ENCODE measurements around the gene ARHGEF28.

The ARHGEF28 gene

GRCh38 chr5:73968246-73968645 lies 342.2 kb downstream of the ARHGEF28 start:
- H3K4me3 ChIP-seq (ENCODE audit: insufficient read length, low read depth) = no peak overlapping the region
- H3K9ac ChIP-seq (ENCODE audit: insufficient read length, low read depth) = no peak overlapping the region
- TF ChIP-seq SUZ12 (IDR thresholded peaks at IDR 0.05; ENCODE audit: extremely low read depth, insufficient read depth, insufficient read length) = no peak
- TF ChIP-seq ZNF274 (IDR thresholded peaks at IDR 0.05; ENCODE audit: low read depth, low read length) = no peak
- TF ChIP-seq YY1 (IDR thresholded peaks at IDR 0.05; ENCODE audit: insufficient read depth, insufficient read length) = no peak
- no peaks in the 10 kb centered on the region for H3K36me3 ChIP-seq (ENCODE audit: insufficient read depth, insufficient read length, low read length)
- H3K27me3 ChIP-seq (ENCODE audit: insufficient read depth, insufficient read length) = no peaks in the 10 kb centered on the region
- no peak for DNase-seq (ENCODE audit: low read depth, low spot score)
- H3K9me3 ChIP-seq (ENCODE audit: insufficient read depth, low read length) = no peaks in the 10 kb centered on the region
- peaks cover 4% of the 10 kb centered on the region for H3K4me1 ChIP-seq (ENCODE audit: insufficient read depth, insufficient read length)

- Histone ChIP-seq H3K36me3 (ENCODE audit: insufficient read depth, insufficient read length, low read length) (no peaks in the 10 kb centered on the region), H3K4me3 (ENCODE audit: insufficient read length, low read depth) (no peak overlapping the region)
- DNase-seq (ENCODE audit: low read depth, low spot score) = no peak
These were observed 342.7 kb downstream of the ARHGEF28 start for GRCh38 chr5:73968729-73969128.

GRCh38 chr5:73969195-73970036 lies 343.4 kb downstream of the ARHGEF28 start:
- no peak for TF ChIP-seq YY1 (IDR thresholded peaks at IDR 0.05; ENCODE audit: insufficient read depth, insufficient read length)
- no peak for TF ChIP-seq ZNF274 (IDR thresholded peaks at IDR 0.05; ENCODE audit: low read depth, low read length)
- TF ChIP-seq SUZ12 (IDR thresholded peaks at IDR 0.05; ENCODE audit: extremely low read depth, insufficient read depth, insufficient read length) = no peak
- H3K4me1 ChIP-seq (ENCODE audit: insufficient read depth, insufficient read length) = peaks cover 4% of the 10 kb centered on the region
- H3K36me3 ChIP-seq (ENCODE audit: insufficient read depth, insufficient read length, low read length) = no peaks in the 10 kb centered on the region
- H3K9ac ChIP-seq (ENCODE audit: insufficient read length, low read depth) = no peak overlapping the region
- H3K9me3 ChIP-seq (ENCODE audit: insufficient read depth, low read length) = no peaks in the 10 kb centered on the region
- no peak overlapping the region for H3K4me3 ChIP-seq (ENCODE audit: insufficient read length, low read depth)
- no peaks in the 10 kb centered on the region for H3K27me3 ChIP-seq (ENCODE audit: insufficient read depth, insufficient read length)
- DNase-seq (ENCODE audit: low read depth, low spot score) = no peak

More at GRCh38 chr5:73968729-73969128, 342.7 kb downstream of the ARHGEF28 start:
- Histone ChIP-seq H3K9ac (ENCODE audit: insufficient read length, low read depth) (no peak overlapping the region), H3K4me1 (ENCODE audit: insufficient read depth, insufficient read length) (peaks cover 4% of the 10 kb centered on the region), H3K27me3 (ENCODE audit: insufficient read depth, insufficient read length) (no peaks in the 10 kb centered on the region), H3K9me3 (ENCODE audit: insufficient read depth, low read length) (no peaks in the 10 kb centered on the region)
- no peak for TF ChIP-seq ZNF274 (IDR thresholded peaks at IDR 0.05; ENCODE audit: low read depth, low read length)

- H3K27me3 ChIP-seq (ENCODE audit: insufficient read depth, insufficient read length) = no peaks in the 10 kb centered on the region
- H3K9ac ChIP-seq (ENCODE audit: insufficient read length, low read depth) = no peak overlapping the region
- H3K4me3 ChIP-seq (ENCODE audit: insufficient read length, low read depth) = no peak overlapping the region
- no peaks in the 10 kb centered on the region for H3K36me3 ChIP-seq (ENCODE audit: insufficient read depth, insufficient read length, low read length)
- no peak for TF ChIP-seq SUZ12 (IDR thresholded peaks at IDR 0.05; ENCODE audit: extremely low read depth, insufficient read depth, insufficient read length)
- TF ChIP-seq YY1 (IDR thresholded peaks at IDR 0.05; ENCODE audit: insufficient read depth, insufficient read length) = no peak
- TF ChIP-seq ZNF274 (IDR thresholded peaks at IDR 0.05; ENCODE audit: low read depth, low read length) = no peak
- H3K4me1 ChIP-seq (ENCODE audit: insufficient read depth, insufficient read length) = peaks cover 4% of the 10 kb centered on the region
- DNase-seq (ENCODE audit: low read depth, low spot score) = no peak
- H3K9me3 ChIP-seq (ENCODE audit: insufficient read depth, low read length) = no peaks in the 10 kb centered on the region
These were observed 345.3 kb downstream of the ARHGEF28 start for GRCh38 chr5:73971326-73971725.

- peaks cover 4% of the 10 kb centered on the region for H3K4me1 ChIP-seq (ENCODE audit: insufficient read depth, insufficient read length)
- H3K36me3 ChIP-seq (ENCODE audit: insufficient read depth, insufficient read length, low read length) = no peaks in the 10 kb centered on the region
- no peak for DNase-seq (ENCODE audit: low read depth, low spot score)
- no peak overlapping the region for H3K9ac ChIP-seq (ENCODE audit: insufficient read length, low read depth)
- no peak for TF ChIP-seq YY1 (IDR thresholded peaks at IDR 0.05; ENCODE audit: insufficient read depth, insufficient read length)
- no peak for TF ChIP-seq SUZ12 (IDR thresholded peaks at IDR 0.05; ENCODE audit: extremely low read depth, insufficient read depth, insufficient read length)
- no peak for TF ChIP-seq ZNF274 (IDR thresholded peaks at IDR 0.05; ENCODE audit: low read depth, low read length)
- no peak overlapping the region for H3K4me3 ChIP-seq (ENCODE audit: insufficient read length, low read depth)
- no peaks in the 10 kb centered on the region for H3K27me3 ChIP-seq (ENCODE audit: insufficient read depth, insufficient read length)
- no peaks in the 10 kb centered on the region for H3K9me3 ChIP-seq (ENCODE audit: insufficient read depth, low read length)
These were observed 347.1 kb downstream of the ARHGEF28 start for GRCh38 chr5:73973135-73973534.

GRCh38 chr5:73974871-73975360 lies 348.9 kb downstream of the ARHGEF28 start:
- H3K27me3 ChIP-seq (ENCODE audit: insufficient read depth, insufficient read length) = no peaks in the 10 kb centered on the region
- no peak overlapping the region for H3K4me3 ChIP-seq (ENCODE audit: insufficient read length, low read depth)
- no peak overlapping the region for H3K9ac ChIP-seq (ENCODE audit: insufficient read length, low read depth)
- no peak for DNase-seq (ENCODE audit: low read depth, low spot score)
- no peaks in the 10 kb centered on the region for H3K4me1 ChIP-seq (ENCODE audit: insufficient read depth, insufficient read length)
- no peaks in the 10 kb centered on the region for H3K9me3 ChIP-seq (ENCODE audit: insufficient read depth, low read length)
- H3K36me3 ChIP-seq (ENCODE audit: insufficient read depth, insufficient read length, low read length) = no peaks in the 10 kb centered on the region
- TF ChIP-seq YY1 (IDR thresholded peaks at IDR 0.05; ENCODE audit: insufficient read depth, insufficient read length) (no peak), ZNF274 (IDR thresholded peaks at IDR 0.05; ENCODE audit: low read depth, low read length) (no peak), SUZ12 (IDR thresholded peaks at IDR 0.05; ENCODE audit: extremely low read depth, insufficient read depth, insufficient read length) (no peak)

GRCh38 chr5:73975845-73976244 lies 349.8 kb downstream of the ARHGEF28 start:
- Histone ChIP-seq H3K36me3 (ENCODE audit: insufficient read depth, insufficient read length, low read length) (no peaks in the 10 kb centered on the region), H3K4me1 (ENCODE audit: insufficient read depth, insufficient read length) (no peaks in the 10 kb centered on the region), H3K27me3 (ENCODE audit: insufficient read depth, insufficient read length) (no peaks in the 10 kb centered on the region), H3K9ac (ENCODE audit: insufficient read length, low read depth) (no peak overlapping the region), H3K9me3 (ENCODE audit: insufficient read depth, low read length) (no peaks in the 10 kb centered on the region), H3K4me3 (ENCODE audit: insufficient read length, low read depth) (no peak overlapping the region)
- TF ChIP-seq ZNF274 (IDR thresholded peaks at IDR 0.05; ENCODE audit: low read depth, low read length) (no peak), YY1 (IDR thresholded peaks at IDR 0.05; ENCODE audit: insufficient read depth, insufficient read length) (no peak), SUZ12 (IDR thresholded peaks at IDR 0.05; ENCODE audit: extremely low read depth, insufficient read depth, insufficient read length) (no peak)
- DNase-seq (ENCODE audit: low read depth, low spot score) = no peak
